B cell (primary cell): ENCODE measurements around the gene CACNA1A.
A peak's percentile ranks its signal among the peaks of the same experiment; 100 is the strongest.

Experiments used
- CTCF ChIP-seq: fragments of 200-600 bp; IDR thresholded peaks from one replicate; pipeline ENCODE4 v1.8.0; 2022; ENCODE audit warnings: antibody characterized with exemption, mild to moderate bottlenecking
- EZH2 ChIP-seq: IDR thresholded peaks from 2 replicates; pipeline ENCODE4 v1.6.1; 2012; ENCODE audit warnings: borderline replicate concordance, low read depth, mild to moderate bottlenecking, moderate library complexity, low read length; ENCODE audit not compliant: insufficient read depth, poor library complexity, severe bottlenecking

GRCh38 chr19:13195678-13196077 lies 310.6 kb downstream of the CACNA1A start:
- TF ChIP-seq EZH2, result no peak
- peak; percentile 82 for TF ChIP-seq CTCF
